Ishikawa (cell line): Measurements from ENCODE around the gene TWNK.

Experiments used
- CEBPB ChIP-seq: IDR thresholded peaks from 2 replicates; pipeline ENCODE4 v1.6.1; 2012
- CREB1 ChIP-seq: IDR thresholded peaks from 2 replicates; pipeline ENCODE4 v1.6.1; 2012; ENCODE audit warnings: low read depth
- EGR1 ChIP-seq: IDR thresholded peaks from 2 replicates; pipeline ENCODE4 v1.6.1; 2012
- EP300 ChIP-seq: IDR thresholded peaks from 2 replicates; pipeline ENCODE4 v1.6.1; 2012; ENCODE audit warnings: borderline replicate concordance
- FOXM1 ChIP-seq: IDR thresholded peaks from 2 replicates; pipeline ENCODE4 v1.6.1; 2012; ENCODE audit warnings: low read depth, borderline replicate concordance
- NFIC ChIP-seq: IDR thresholded peaks from 2 replicates; pipeline ENCODE4 v1.6.1; 2012
- RAD21 ChIP-seq: IDR thresholded peaks from 2 replicates; pipeline ENCODE4 v1.6.1; 2012; ENCODE audit warnings: low read depth
- REST ChIP-seq: IDR thresholded peaks from 2 replicates; pipeline ENCODE4 v1.6.1; 2012; ENCODE audit warnings: low read depth, mild to moderate bottlenecking
- TAF1 ChIP-seq: IDR thresholded peaks from 2 replicates; pipeline ENCODE4 v1.6.1; 2012; ENCODE audit warnings: low read depth, mild to moderate bottlenecking
- TCF12 ChIP-seq: IDR thresholded peaks from 2 replicates; pipeline ENCODE4 v1.6.1; 2012; ENCODE audit warnings: low read depth
- TEAD4 ChIP-seq: IDR thresholded peaks from 2 replicates; pipeline ENCODE4 v1.6.1; 2012
- YY1 ChIP-seq: IDR thresholded peaks from 2 replicates; pipeline ENCODE4 v1.6.1; 2012; ENCODE audit warnings: low read depth
- ZBTB7A ChIP-seq: IDR thresholded peaks from 2 replicates; pipeline ENCODE4 v1.6.1; 2012; ENCODE audit warnings: low read depth
- TF ChIP-seq, protein P1 (sequence below): IDR thresholded peaks from 2 replicates; pipeline ENCODE4 v1.6.1; 2012
- TF ChIP-seq, protein P2 (sequence below): IDR thresholded peaks from 2 replicates; pipeline ENCODE4 v1.6.1; 2012

TWNK gene

DNA sequence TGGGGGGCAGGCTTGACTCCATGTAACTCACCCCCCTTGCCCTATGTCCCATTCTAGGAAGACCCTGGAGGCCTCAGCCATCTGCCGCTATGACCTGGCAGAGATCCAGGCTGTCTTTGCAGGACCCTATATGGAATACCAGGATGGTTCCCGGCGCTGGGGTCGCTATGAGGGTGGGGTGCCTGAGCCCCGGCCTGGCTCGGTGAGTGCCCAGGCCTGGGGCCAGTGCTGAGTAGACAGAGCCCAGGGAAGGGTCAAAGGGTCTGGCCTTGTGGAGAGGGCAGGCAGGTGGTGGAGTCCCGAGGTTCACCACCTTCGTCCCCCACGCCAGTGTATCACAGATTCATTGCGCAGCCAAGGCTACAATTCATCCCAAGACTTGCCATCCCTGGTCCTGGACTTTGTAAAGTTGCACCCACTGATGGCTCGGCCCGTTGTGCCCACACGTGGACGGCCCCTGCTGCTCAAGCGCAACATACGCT lies 7.5 kb upstream of the TWNK start:
- TF ChIP-seq TCF12, result no peak
- TF ChIP-seq, protein P1, sequence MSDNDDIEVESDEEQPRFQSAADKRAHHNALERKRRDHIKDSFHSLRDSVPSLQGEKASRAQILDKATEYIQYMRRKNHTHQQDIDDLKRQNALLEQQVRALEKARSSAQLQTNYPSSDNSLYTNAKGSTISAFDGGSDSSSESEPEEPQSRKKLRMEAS, result no peak

- TF ChIP-seq NFIC (no peak), TEAD4 (no peak), CREB1 (no peak), REST (no peak), TCF12 (no peak), TAF1 (no peak), YY1 (no peak), EP300 (no peak), CEBPB (no peak), ZBTB7A (no peak)
- TF ChIP-seq, protein P2, sequence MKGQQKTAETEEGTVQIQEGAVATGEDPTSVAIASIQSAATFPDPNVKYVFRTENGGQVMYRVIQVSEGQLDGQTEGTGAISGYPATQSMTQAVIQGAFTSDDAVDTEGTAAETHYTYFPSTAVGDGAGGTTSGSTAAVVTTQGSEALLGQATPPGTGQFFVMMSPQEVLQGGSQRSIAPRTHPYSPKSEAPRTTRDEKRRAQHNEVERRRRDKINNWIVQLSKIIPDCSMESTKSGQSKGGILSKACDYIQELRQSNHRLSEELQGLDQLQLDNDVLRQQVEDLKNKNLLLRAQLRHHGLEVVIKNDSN, result no peak
- TF ChIP-seq, protein P1, result no peak
Observed at GRCh38 chr10:100980311-100980710, 7.0 kb upstream of the TWNK start.

- TF ChIP-seq, protein P2, result no peak
- no peak for TF ChIP-seq EP300
- no peak for TF ChIP-seq CREB1
- TF ChIP-seq NFIC, result no peak
- TF ChIP-seq TAF1, result no peak
- no peak for TF ChIP-seq RAD21
- TF ChIP-seq FOXM1, result no peak
- TF ChIP-seq YY1, result no peak
- no peak for TF ChIP-seq ZBTB7A
- no peak for TF ChIP-seq EGR1
- no peak for TF ChIP-seq REST
- TF ChIP-seq, protein P1, result no peak
- no peak for TF ChIP-seq CEBPB
- TF ChIP-seq TCF12, result no peak
Observed at GRCh38 chr10:100980711-100981110, 6.6 kb upstream of the TWNK start.

- no peak for TF ChIP-seq FOXM1
- no peak for TF ChIP-seq ZBTB7A
- TF ChIP-seq TEAD4, result no peak
- no peak for TF ChIP-seq REST
- no peak for TF ChIP-seq EP300
- TF ChIP-seq TCF12, result no peak
- TF ChIP-seq, protein P1, result no peak
- no peak for TF ChIP-seq EGR1
- TF ChIP-seq TAF1, result no peak
Observed at GRCh38 chr10:100981178-100981772, 6.1 kb upstream of the TWNK start.
